Stimulated activated CD4-positive, alpha-beta T cell treated with anti-CD3 and anti-CD28 coated beads, Interleukin-12 subunit alpha, Interleukin-12 subunit beta, amount 100 ng/mL, for 48 hours (primary cell): ENCODE data around the gene FAM78B.

ENCODE experiments used
- DNase-seq, 3 donors: peaks; one replicate each; pipeline ENCODE4 v3.0.0-alpha.2; 2020; ENCODE audit warnings: low read depth in 2 of 3, low spot score in 1 of 3

Gene FAM78B

GRCh38 chr1:166164995-166165660 lies 1.7 kb downstream of the FAM78B start:
- DNase-seq = peak in 1 of 3 donors; percentile 17

GRCh38 chr1:166164646-166164994 lies 2.2 kb downstream of the FAM78B start:
- DNase-seq = no peak

GRCh38 chr1:166159656-166160055 lies 7.1 kb downstream of the FAM78B start:
- no peak for DNase-seq

GRCh38 chr1:166156674-166157073 lies 10.1 kb downstream of the FAM78B start:
- no peak for DNase-seq

GRCh38 chr1:166155108-166155507 lies 11.7 kb downstream of the FAM78B start:
- DNase-seq = no peak

- DNase-seq = no peak
These were observed 13.1 kb downstream of the FAM78B start for GRCh38 chr1:166153525-166154314.

- DNase-seq = no peak
These were observed 13.8 kb downstream of the FAM78B start for GRCh38 chr1:166152978-166153377.

- no peak for DNase-seq
These were observed 15.0 kb downstream of the FAM78B start for GRCh38 chr1:166151804-166152203.

- no peak for DNase-seq
These were observed 21.3 kb downstream of the FAM78B start for GRCh38 chr1:166145499-166145898.

GRCh38 chr1:166141969-166142368 lies 24.8 kb downstream of the FAM78B start:
- no peak for DNase-seq

- DNase-seq = no peak
These were observed 26.6 kb downstream of the FAM78B start for GRCh38 chr1:166140251-166140650.

GRCh38 chr1:166139735-166140134 lies 27.1 kb downstream of the FAM78B start:
- no peak for DNase-seq

GRCh38 chr1:166136699-166137401 lies 30.0 kb downstream of the FAM78B start:
- no peak for DNase-seq

GRCh38 chr1:166136222-166136621 lies 30.6 kb downstream of the FAM78B start:
- no peak for DNase-seq

GRCh38 chr1:166133857-166134256 lies 32.9 kb downstream of the FAM78B start:
- DNase-seq = no peak

- DNase-seq = peak in 1 of 3 donors; percentile 4
These were observed 33.4 kb downstream of the FAM78B start for GRCh38 chr1:166133276-166133841.

- DNase-seq = no peak
These were observed 34.3 kb downstream of the FAM78B start for GRCh38 chr1:166132496-166132895.

- no peak for DNase-seq
These were observed 37.8 kb downstream of the FAM78B start for GRCh38 chr1:166129006-166129405.

GRCh38 chr1:166128195-166128594 lies 38.6 kb downstream of the FAM78B start:
- no peak for DNase-seq

GRCh38 chr1:166127003-166127402 lies 39.8 kb downstream of the FAM78B start:
- DNase-seq = no peak

- no peak for DNase-seq
These were observed 43.8 kb downstream of the FAM78B start for GRCh38 chr1:166122873-166123466.
